C4-2B (cell line): ENCODE data around the gene CAMTA1.

Experiments used
- H3K27ac ChIP-seq: fragments of 450-650 bp; 2 replicates; pipeline ENCODE4 v1.5.1; 2017
- ZFX ChIP-seq: fragments of 450-650 bp; IDR thresholded peaks from 2 replicates; pipeline ENCODE4 v1.6.1; 2017
- TF ChIP-seq, protein P1 (sequence below): fragments of 450-650 bp; conservative IDR thresholded peaks from 2 replicates; pipeline ENCODE4 v1.5.1; 2017; ENCODE audit warnings: mild to moderate bottlenecking

The CAMTA1 gene

GRCh38 chr1:6811583-6811982 is 26.3 kb downstream of the CAMTA1 start:
- H3K27ac ChIP-seq = no peak overlapping the region
- TF ChIP-seq ZFX = no peak
- TF ChIP-seq, protein P1, sequence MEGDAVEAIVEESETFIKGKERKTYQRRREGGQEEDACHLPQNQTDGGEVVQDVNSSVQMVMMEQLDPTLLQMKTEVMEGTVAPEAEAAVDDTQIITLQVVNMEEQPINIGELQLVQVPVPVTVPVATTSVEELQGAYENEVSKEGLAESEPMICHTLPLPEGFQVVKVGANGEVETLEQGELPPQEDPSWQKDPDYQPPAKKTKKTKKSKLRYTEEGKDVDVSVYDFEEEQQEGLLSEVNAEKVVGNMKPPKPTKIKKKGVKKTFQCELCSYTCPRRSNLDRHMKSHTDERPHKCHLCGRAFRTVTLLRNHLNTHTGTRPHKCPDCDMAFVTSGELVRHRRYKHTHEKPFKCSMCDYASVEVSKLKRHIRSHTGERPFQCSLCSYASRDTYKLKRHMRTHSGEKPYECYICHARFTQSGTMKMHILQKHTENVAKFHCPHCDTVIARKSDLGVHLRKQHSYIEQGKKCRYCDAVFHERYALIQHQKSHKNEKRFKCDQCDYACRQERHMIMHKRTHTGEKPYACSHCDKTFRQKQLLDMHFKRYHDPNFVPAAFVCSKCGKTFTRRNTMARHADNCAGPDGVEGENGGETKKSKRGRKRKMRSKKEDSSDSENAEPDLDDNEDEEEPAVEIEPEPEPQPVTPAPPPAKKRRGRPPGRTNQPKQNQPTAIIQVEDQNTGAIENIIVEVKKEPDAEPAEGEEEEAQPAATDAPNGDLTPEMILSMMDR = no peak

DNA sequence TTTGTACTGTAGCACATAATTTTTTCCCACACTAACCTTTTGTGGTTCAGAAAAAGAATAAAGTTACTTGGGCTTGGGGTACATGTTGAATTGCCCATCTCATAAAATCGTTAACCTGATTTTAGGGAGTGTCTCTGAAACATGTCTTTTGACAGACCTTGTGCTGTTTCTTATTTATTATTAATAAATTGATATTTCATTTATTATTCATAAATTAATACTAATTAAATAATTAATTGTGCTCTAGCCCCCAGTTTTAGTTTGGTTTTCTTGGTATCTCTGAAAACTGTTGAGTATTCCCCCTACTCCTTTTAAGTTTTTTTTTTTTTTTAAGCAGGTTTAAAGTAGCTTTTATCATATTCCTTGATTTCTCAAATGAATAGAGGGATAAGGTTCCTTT is 27.9 kb downstream of the CAMTA1 start:
- TF ChIP-seq, protein P1 = no peak
- no peak for TF ChIP-seq ZFX

GRCh38 chr1:6815726-6816125 is 30.5 kb downstream of the CAMTA1 start:
- TF ChIP-seq, protein P1 = no peak
- TF ChIP-seq ZFX = no peak
- H3K27ac ChIP-seq = no peak overlapping the region

More for the DNA sequence above, 27.9 kb downstream of the CAMTA1 start:
- no peak overlapping the region for H3K27ac ChIP-seq

DNA sequence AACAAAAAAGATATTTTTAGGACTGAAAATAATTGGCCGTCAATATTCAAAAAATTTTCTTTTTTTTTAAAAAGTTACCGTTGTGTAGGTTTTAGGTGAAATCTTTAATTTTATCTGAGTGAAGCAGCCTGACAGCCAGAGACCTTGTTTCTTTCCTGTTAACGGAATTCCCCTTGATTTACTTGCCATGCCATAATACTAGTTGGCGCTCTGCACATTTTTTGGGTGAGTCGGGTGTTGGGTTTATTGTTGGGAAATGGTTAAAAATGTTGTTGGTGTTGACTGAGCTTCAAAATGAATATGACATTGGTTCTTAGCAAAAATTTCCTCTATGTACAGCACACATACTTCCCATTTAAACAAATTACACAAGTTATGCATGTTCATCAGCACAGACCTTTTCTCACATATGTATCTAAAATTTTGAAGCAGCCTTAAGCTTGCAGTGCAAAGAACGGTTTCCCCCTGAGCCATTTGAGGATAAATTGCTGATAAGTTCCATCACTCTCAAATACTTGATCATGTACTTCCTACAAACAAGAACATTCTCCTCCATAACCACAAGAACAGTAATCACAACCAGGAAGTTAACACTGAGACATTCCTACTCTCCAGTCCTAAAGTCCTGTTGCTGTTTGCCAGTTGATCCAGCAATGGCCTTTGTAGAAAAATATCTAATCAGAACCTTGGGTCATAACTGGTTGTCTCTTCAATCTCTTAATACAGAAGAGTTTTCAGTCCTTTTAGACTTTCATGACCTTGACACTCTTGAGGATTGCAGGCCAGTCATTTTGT is 34.2 kb downstream of the CAMTA1 start:
- H3K27ac ChIP-seq = no peak overlapping the region
- TF ChIP-seq ZFX = no peak

GRCh38 chr1:6820899-6821298 is 35.6 kb downstream of the CAMTA1 start:
- TF ChIP-seq, protein P1 = no peak
- no peak for TF ChIP-seq ZFX
- H3K27ac ChIP-seq = no peak overlapping the region

GRCh38 chr1:6822530-6823359 is 37.5 kb downstream of the CAMTA1 start:
- H3K27ac ChIP-seq = no peak overlapping the region
- TF ChIP-seq ZFX = no peak
- TF ChIP-seq, protein P1 = no peak

DNA sequence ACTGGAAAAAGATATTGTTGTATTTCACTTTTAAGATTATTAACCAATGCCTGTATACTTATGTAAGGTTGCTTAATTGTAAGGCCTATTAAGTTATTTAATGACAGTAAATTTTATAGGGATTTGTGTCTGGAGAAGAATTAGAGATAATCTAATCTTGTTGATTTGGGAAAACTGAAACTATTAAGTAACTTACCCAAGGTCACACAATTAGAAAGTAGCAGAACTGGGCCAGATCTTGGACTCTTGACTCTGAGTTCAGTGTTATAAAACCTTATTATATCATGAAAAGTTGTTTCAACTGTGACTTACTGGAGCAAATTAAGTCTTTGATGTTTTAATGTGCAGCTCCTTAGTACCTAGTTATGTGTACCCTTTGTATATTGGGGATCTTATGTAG is 38.5 kb downstream of the CAMTA1 start:
- no peak overlapping the region for H3K27ac ChIP-seq
- TF ChIP-seq, protein P1 = no peak
- TF ChIP-seq ZFX = no peak
